GM21717 (cell line): ENCODE results near the gene GATA6.

Experiments
- ATAC-seq: cut with Tn5 transposase; IDR thresholded peaks from one replicate; pipeline ENCODE4 v1.9.1; 2021; ENCODE audit warnings: mild to moderate bottlenecking, moderate library complexity; ENCODE audit not compliant: unreplicated experiment

Gene GATA6

DNA sequence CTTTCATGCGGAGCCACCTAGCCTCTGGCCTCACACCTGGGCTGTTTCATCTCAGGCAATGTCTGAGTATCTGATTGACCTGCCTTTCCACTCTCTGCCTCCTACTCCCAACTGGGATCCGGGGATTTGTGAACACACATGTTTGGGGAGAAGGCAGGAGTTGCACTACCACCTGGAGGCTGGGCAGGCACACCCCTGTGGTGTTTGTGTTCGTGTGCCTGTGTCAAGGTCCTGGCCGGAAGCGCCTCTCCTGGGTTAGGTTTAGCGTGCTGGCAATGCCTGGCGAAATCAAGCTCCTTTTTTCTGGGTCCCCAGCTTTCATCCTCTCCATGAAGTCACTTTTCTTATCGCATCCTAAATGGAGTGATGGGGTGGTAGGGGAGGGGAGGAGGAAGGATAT, 63.9 kb downstream of the GATA6 start:
- no peak for ATAC-seq

DNA sequence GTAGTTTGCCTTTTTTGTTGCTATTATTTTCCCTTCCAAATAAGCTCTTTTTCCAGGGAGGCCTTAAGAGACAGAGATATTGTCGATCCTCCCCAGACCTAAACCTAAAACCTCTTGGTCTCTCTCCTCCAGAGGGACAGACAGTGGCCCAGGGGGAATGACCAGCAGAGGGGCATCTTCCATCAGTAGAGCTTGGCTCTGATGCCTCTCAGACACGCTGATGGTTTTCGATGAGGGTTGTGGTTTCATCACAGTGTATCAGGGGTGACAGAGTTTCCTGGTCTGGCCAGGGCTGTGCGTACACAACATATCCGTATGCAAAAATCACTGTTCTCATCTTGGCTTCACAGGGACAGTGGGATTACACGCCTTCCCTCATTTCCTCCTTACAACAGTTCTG, 68.6 kb downstream of the GATA6 start:
- no peak for ATAC-seq

- ATAC-seq, result no peak
Measured at GRCh38 chr18:22238681-22239080, 69.3 kb downstream of the GATA6 start.

DNA sequence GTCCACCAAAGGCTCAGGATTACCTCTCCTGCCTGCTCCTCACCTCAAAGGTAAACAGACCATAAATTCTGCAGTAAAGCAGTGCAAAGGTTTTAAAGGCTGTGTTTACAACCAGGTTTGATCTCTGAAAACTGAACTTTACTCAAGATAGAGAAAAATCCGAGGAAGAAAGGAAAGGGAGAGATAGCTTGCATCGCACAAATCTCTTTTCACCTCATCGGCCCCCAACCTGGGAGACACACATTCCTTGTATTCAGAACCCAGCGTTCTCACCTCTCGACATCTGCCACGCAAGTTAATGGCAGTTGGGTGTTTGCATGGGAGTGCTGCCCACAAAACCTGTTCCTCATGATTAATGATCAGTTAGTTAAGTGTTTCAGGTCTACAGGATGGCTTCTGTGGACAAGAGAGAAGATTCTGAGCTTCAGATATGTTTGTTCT, 72.6 kb downstream of the GATA6 start:
- ATAC-seq, result no peak

- no peak for ATAC-seq
Measured at GRCh38 chr18:22243513-22243912, 74.1 kb downstream of the GATA6 start.

GRCh38 chr18:22250026-22250425, 80.6 kb downstream of the GATA6 start:
- no peak for ATAC-seq

- ATAC-seq, result no peak
Measured at GRCh38 chr18:22250591-22250996, 81.2 kb downstream of the GATA6 start.
